ENCODE results near the gene CAMSAP2.

GRCh38 chr1:200707116-200707515 is 31.6 kb upstream of the CAMSAP2 start:
- TF ChIP-seq MAFK (IDR thresholded peaks at IDR 0.05; ENCODE audit: low read depth, low read length) (no peak), CTCF (conservative IDR thresholded peaks at IDR 0.05; ENCODE audit: low read depth, low read length) (no peak), POLR2A (IDR thresholded peaks at IDR 0.05; ENCODE audit: low read depth, low read length) (no peak), MXI1 (IDR thresholded peaks at IDR 0.05; ENCODE audit: borderline replicate concordance, low read depth, low read length) (no peak), RAD21 (IDR thresholded peaks at IDR 0.05; ENCODE audit: low read length) (no peak), USF2 (IDR thresholded peaks at IDR 0.05; ENCODE audit: low read depth, low read length) (no peak), NFE2L2 (IDR thresholded peaks at IDR 0.05; ENCODE audit: low read depth, low read length) (no peak), SMC3 (IDR thresholded peaks at IDR 0.05; ENCODE audit: low read depth, low read length) (no peak), FOS (IDR thresholded peaks at IDR 0.05; ENCODE audit: low read depth, low read length) (no peak), CEBPB (IDR thresholded peaks at IDR 0.05; ENCODE audit: low read depth, low read length) (no peak), MAZ (IDR thresholded peaks at IDR 0.05; ENCODE audit: borderline replicate concordance, low read depth, low read length) (no peak), BHLHE40 (IDR thresholded peaks at IDR 0.05; ENCODE audit: low read depth, low read length) (no peak), RFX5 (IDR thresholded peaks at IDR 0.05; ENCODE audit: low read depth, low read length) (no peak), CHD1 (IDR thresholded peaks at IDR 0.05; ENCODE audit: low read depth, low read length) (no peak)

All from IMR-90 (cell line).